H1 (cell line): ENCODE data around the gene UGT1A6. TPM values are rescaled to one million over a fixed set of nuclear protein-coding genes. Genes with fewer than 3 reads are reported as not detected.
"Not testable (repeated sequence)": the region's sequence is repeated elsewhere in the genome, so short reads cannot be mapped to it uniquely, and the experiment has no call there.

Experiments
- CTCF ChIA-PET: fragments of 300-600 bp; sonication (Branson Sonifier 250); formaldehyde crosslinking; loops from one replicate; lab custom pipeline; 2021; ENCODE audit not compliant: partially characterized antibody; lab: Charles Lee
- POLR2A ChIA-PET: fragments of 300-600 bp; sonication (Branson Sonifier 250); formaldehyde crosslinking; loops from one replicate; lab custom pipeline; 2021; ENCODE audit warnings: inconsistent platforms; ENCODE audit not compliant: partially characterized antibody; lab: Charles Lee
- DNase-seq, 2 experiments: peaks; one replicate each; pipeline versions ENCODE4 v3.0.0 to v3.0.0-alpha.2; 2010 to 2022; ENCODE audit warnings: low spot score in 2 of 2, low read depth in 1 of 2, mixed read lengths in 1 of 2
- FAIRE-seq: peaks from 2 replicates; lab custom pipeline; 2011; peaks lifted over from hg19 to GRCh38; lab: Jason Lieb, UNC
- H2AFZ ChIP-seq: 2 replicates; pipeline ENCODE4 v1.8.1; 2012; ENCODE audit warnings: low read length, inconsistent platforms
- H2AK5ac ChIP-seq: 2 replicates; pipeline ENCODE4 v1.6.1; 2013; ENCODE audit warnings: low read depth, low read length
- H2BK120ac ChIP-seq: replicated peaks from 2 replicates; pipeline ENCODE3; 2013; ENCODE audit warnings: low read depth, low read length, inconsistent platforms
- H2BK12ac ChIP-seq: 2 replicates; pipeline ENCODE4 v1.6.1; 2013; ENCODE audit warnings: low read depth, low read length
- H2BK15ac ChIP-seq: 2 replicates; pipeline ENCODE4 v1.6.1; 2013; ENCODE audit warnings: low read length
- H2BK20ac ChIP-seq: 2 replicates; pipeline ENCODE4 v1.6.1; 2013; ENCODE audit warnings: low read length
- H2BK5ac ChIP-seq: 2 replicates; pipeline ENCODE4 v1.6.1; 2013; ENCODE audit warnings: low read depth, low read length
- H3K14ac ChIP-seq: 2 replicates; pipeline ENCODE4 v1.6.1; 2013; ENCODE audit warnings: inconsistent platforms; ENCODE audit not compliant: insufficient read length
- H3K18ac ChIP-seq: 2 replicates; pipeline ENCODE4 v1.6.1; 2013; ENCODE audit warnings: low read length; ENCODE audit errors: extremely low read depth
- H3K23ac ChIP-seq: 2 replicates; pipeline ENCODE4 v1.6.1; 2013; ENCODE audit warnings: inconsistent platforms; ENCODE audit not compliant: insufficient read length
- H3K23me2 ChIP-seq: 2 replicates; pipeline ENCODE4 v1.6.1; 2013; ENCODE audit warnings: low read depth, low read length
- H3K27ac ChIP-seq: 2 replicates; pipeline ENCODE4 v1.6.1; 2011; ENCODE audit warnings: low read depth, low read length, inconsistent platforms
- H3K27me3 ChIP-seq, 4 experiments: replicated peaks in 1 of 4; 1 replicate in 1 of 4; 2 replicates in 3 of 4; pipeline versions ENCODE4 v1.6.1 to v1.8.1; 2011 to 2013; ENCODE audit warnings: low read length in 3 of 4, mild to moderate bottlenecking in 3 of 4, inconsistent platforms in 2 of 4, mixed read lengths in 2 of 4, moderate library complexity in 1 of 4; ENCODE audit not compliant: control insufficient read depth in 3 of 4, insufficient read depth in 3 of 4; ENCODE audit errors: extremely low read depth in 1 of 4
- H3K36me3 ChIP-seq, 4 experiments: 2 replicates each; pipeline versions ENCODE4 v1.6.1 to v1.8.1; 2011 to 2013; ENCODE audit warnings: mild to moderate bottlenecking in 4 of 4, low read length in 3 of 4, moderate library complexity in 2 of 4, control low read depth in 1 of 4, inconsistent platforms in 1 of 4; ENCODE audit not compliant: insufficient read depth in 4 of 4, control insufficient read depth in 2 of 4
- H3K4ac ChIP-seq: replicated peaks from 2 replicates; pipeline ENCODE3; 2013; ENCODE audit warnings: low read length, low read depth, mixed read lengths, inconsistent platforms; ENCODE audit not compliant: insufficient read length
- H3K4me1 ChIP-seq, 4 experiments: replicated peaks in 1 of 4; 1 replicate in 1 of 4; 2 replicates in 3 of 4; pipeline versions ENCODE4 v1.6.1 to v1.8.1; 2011 to 2013; ENCODE audit warnings: low read length in 3 of 4, inconsistent platforms in 2 of 4, mixed read lengths in 1 of 4; ENCODE audit not compliant: insufficient read depth in 4 of 4, control insufficient read depth in 3 of 4
- H3K4me2 ChIP-seq, 2 experiments: 2 replicates each; pipeline versions ENCODE4 v1.6.1 to v1.8.1; 2011 to 2013; ENCODE audit warnings: low read depth in 2 of 2, low read length in 2 of 2, control low read depth in 1 of 2, inconsistent platforms in 1 of 2, mild to moderate bottlenecking in 1 of 2; ENCODE audit not compliant: insufficient read depth in 1 of 2
- H3K4me3 ChIP-seq, 4 experiments: fragments of 200-600, 300-600 bp in 1 of 4; sonication (generic), shearing (Covaris generic), sonication (Bioruptor Twin) in 1 of 4; 2 replicates each; pipeline versions ENCODE4 v1.5.1 to v1.8.1; 2011 to 2016; ENCODE audit warnings: low read length in 4 of 4, low read depth in 3 of 4, control low read depth in 2 of 4, inconsistent platforms in 2 of 4, mild to moderate bottlenecking in 2 of 4, mixed read lengths in 1 of 4, moderate library complexity in 1 of 4; ENCODE audit not compliant: insufficient read depth in 2 of 4; ENCODE audit errors: extremely low read depth in 1 of 4
- H3K56ac ChIP-seq: replicated peaks from 2 replicates; pipeline ENCODE3; 2013; ENCODE audit warnings: low read depth, mild to moderate bottlenecking, mixed read lengths, low read length, inconsistent platforms; ENCODE audit not compliant: insufficient read length
- H3K79me1 ChIP-seq: 2 replicates; pipeline ENCODE4 v1.6.1; 2013; ENCODE audit warnings: low read depth, low read length, control low read depth
- H3K79me2 ChIP-seq, 2 experiments: 2 replicates each; pipeline versions ENCODE4 v1.6.1 to v1.8.1; 2012 to 2013; ENCODE audit warnings: low read length in 2 of 2, mild to moderate bottlenecking in 2 of 2, inconsistent platforms in 1 of 2; ENCODE audit not compliant: insufficient read depth in 2 of 2, control insufficient read depth in 1 of 2
- H3K9ac ChIP-seq, 4 experiments: replicated peaks in 1 of 4; 1 replicate in 1 of 4; 2 replicates in 3 of 4; pipeline versions ENCODE4 v1.6.1 to v1.8.1; 2011 to 2013; ENCODE audit warnings: low read depth in 3 of 4, low read length in 3 of 4, control low read depth in 2 of 4, mild to moderate bottlenecking in 2 of 4, moderate library complexity in 2 of 4, inconsistent platforms in 1 of 4; ENCODE audit errors: extremely low read depth in 1 of 4
- H3K9me3 ChIP-seq, 2 experiments: 2 replicates each; pipeline versions ENCODE4 v1.6.1 to v1.8.1; 2012 to 2013; ENCODE audit warnings: mild to moderate bottlenecking in 2 of 2, moderate library complexity in 2 of 2, control low read depth in 1 of 2, inconsistent platforms in 1 of 2, low read depth in 1 of 2, low read length in 1 of 2, mixed read lengths in 1 of 2; ENCODE audit not compliant: insufficient read depth in 2 of 2
- H4K20me1 ChIP-seq, 2 experiments: replicated peaks in 1 of 2; 2 replicates each; pipeline versions ENCODE3 to v1.8.1; 2011 to 2013; ENCODE audit warnings: inconsistent platforms in 2 of 2, low read length in 2 of 2, mild to moderate bottlenecking in 1 of 2; ENCODE audit not compliant: insufficient read depth in 2 of 2, control insufficient read depth in 1 of 2
- H4K5ac ChIP-seq: 2 replicates; pipeline ENCODE4 v1.6.1; 2013; ENCODE audit warnings: low read length, low read depth, mixed read lengths, inconsistent platforms; ENCODE audit not compliant: insufficient read length
- H4K8ac ChIP-seq: 2 replicates; pipeline ENCODE4 v1.8.0; 2013; ENCODE audit warnings: mild to moderate bottlenecking, moderate library complexity, low read length, inconsistent platforms; ENCODE audit not compliant: insufficient read depth; ENCODE audit errors: extremely low read depth
- H4K91ac ChIP-seq: replicated peaks from 2 replicates; pipeline ENCODE3; 2013; ENCODE audit warnings: low read length, mixed read lengths, inconsistent platforms; ENCODE audit not compliant: insufficient read length
- WGBS, 2 experiments: shearing (Covaris generic) in 1 of 2; methylation state at CpG; one replicate each; pipeline versions ENCODE4 v1.1.6 to v1.1.7; 2013 to 2015; ENCODE audit warnings: low lambda C conversion rate in 2 of 2, mixed read lengths in 2 of 2, inconsistent platforms in 1 of 2, low coverage in 1 of 2, missing lambda C conversion rate in 1 of 2; ENCODE audit not compliant: insufficient replicate concordance in 2 of 2, insufficient coverage in 1 of 2, insufficient read length in 1 of 2; ENCODE audit errors: extremely low coverage in 1 of 2, missing lambda C conversion rate in 1 of 2; 5-methylcytosine and 5-hydroxymethylcytosine counted together
- polyA plus RNA-seq, 7 experiments: library from polyadenylated mRNA; depleted of rRNA in 3 of 7; stranded (reverse) in 5 of 7; unstranded in 2 of 7; fragments of >200 nt in 5 of 7; fragments of 200-250 nt in 2 of 7; gene quantifications; 1 replicate in 5 of 7; 2 replicates in 1 of 7; 4 replicates in 1 of 7; pipeline versions ENCODE4 v1.2.1 to v1.2.3, GENCODE V29; 2011 to 2013; ENCODE audit warnings: missing spikeins in 2 of 7, mixed read lengths in 2 of 7
- total RNA-seq: library from RNA; stranded (reverse); fragmentation: NEBNext Ultra II Directional; extraction: Animal tissue kit (Norgen Biotek cat#: 25700); gene quantifications from 2 replicates; pipeline ENCODE4 v1.2.1, GENCODE V29; 2021

The UGT1A6 gene
- total and polyA plus RNA-seq, 2 of the 8 experiments (the other 6 are each of a cell fraction or from before 2014, with no cell fraction given), result not detected

- H3K23me2 ChIP-seq, H3K23ac ChIP-seq, H2AK5ac ChIP-seq, H3K27me3 ChIP-seq, H3K4me3 ChIP-seq, H3K27ac ChIP-seq, H3K14ac ChIP-seq, H3K4ac ChIP-seq, H2BK12ac ChIP-seq, H4K5ac ChIP-seq, H3K4me1 ChIP-seq, H4K91ac ChIP-seq, H3K36me3 ChIP-seq, H3K4me2 ChIP-seq, H3K56ac ChIP-seq, H4K20me1 ChIP-seq, H3K79me1 ChIP-seq, H3K18ac ChIP-seq, DNase-seq, FAIRE-seq, H3K79me2 ChIP-seq, H2BK5ac ChIP-seq, POLR2A ChIA-PET, H2BK20ac ChIP-seq, H3K9ac ChIP-seq, H2BK120ac ChIP-seq, H2BK15ac ChIP-seq, H4K8ac ChIP-seq, H2AFZ ChIP-seq: not testable (repeated sequence)
- CTCF ChIA-PET, result interaction anchor here (1.3 kb wide), 1 partner anchor 10 kb away, joined by 4 read pairs; the partner anchor contains the start of gene UGT1A1
- 91% methylated on average over 2 of the region's 2 CpGs; no CpG with 5 or more reads in 1 of the 2 experiments for WGBS, 2 experiments
- peaks cover 22 to 33% of the 10 kb centered on the region in 2 experiments for H3K9me3 ChIP-seq
These were observed 58.0 kb downstream of the UGT1A6 start for GRCh38 chr2:233750689-233751088.
